Stimulated activated naive CD4-positive, alpha-beta T cell (primary cell): ENCODE results near the gene SERINC2.
"Not testable (repeated sequence)": the region's sequence is repeated elsewhere in the genome, so short reads cannot be mapped to it uniquely, and the experiment has no call there.

ENCODE experiments used
- DNase-seq, 6 experiments: peaks; one replicate each; lab custom pipeline; 2025; lab: John Stamatoyannopoulos, UW

The SERINC2 gene

GRCh38 chr1:31471452-31472313, 58.7 kb downstream of the SERINC2 start:
- not testable (repeated sequence) for DNase-seq

- not testable (repeated sequence) for DNase-seq
Observed at GRCh38 chr1:31472314-31472651, 59.3 kb downstream of the SERINC2 start.

GRCh38 chr1:31472673-31473072, 59.7 kb downstream of the SERINC2 start:
- not testable (repeated sequence) for DNase-seq

GRCh38 chr1:31473508-31473907, 60.5 kb downstream of the SERINC2 start:
- not testable (repeated sequence) for DNase-seq

GRCh38 chr1:31474567-31474966, 61.6 kb downstream of the SERINC2 start:
- DNase-seq: not testable (repeated sequence)

GRCh38 chr1:31476891-31477846, 64.2 kb downstream of the SERINC2 start:
- DNase-seq: no peak

GRCh38 chr1:31478167-31478566, 65.2 kb downstream of the SERINC2 start:
- DNase-seq: no peak

GRCh38 chr1:31479811-31480210, 66.8 kb downstream of the SERINC2 start:
- DNase-seq: no peak

- not testable (repeated sequence) for DNase-seq
Observed at GRCh38 chr1:31480426-31480825, 67.4 kb downstream of the SERINC2 start.

- no peak for DNase-seq
Observed at GRCh38 chr1:31482482-31483011, 69.5 kb downstream of the SERINC2 start.

- no peak for DNase-seq
Observed at GRCh38 chr1:31483012-31483946, 70.3 kb downstream of the SERINC2 start.
